HG03095 (cell line): ENCODE data around the gene KRT34.
"Not testable (repeated sequence)": the region's sequence is repeated elsewhere in the genome, so short reads cannot be mapped to it uniquely, and the experiment has no call there.

Experiments used
- ATAC-seq: cut with Tn5 transposase; IDR thresholded peaks from one replicate; pipeline ENCODE4 v1.9.1; 2021; ENCODE audit warnings: moderate library complexity; ENCODE audit not compliant: unreplicated experiment

Gene KRT34

GRCh38 chr17:41367426-41368075 is 14.6 kb downstream of the KRT34 start:
- no peak for ATAC-seq

DNA sequence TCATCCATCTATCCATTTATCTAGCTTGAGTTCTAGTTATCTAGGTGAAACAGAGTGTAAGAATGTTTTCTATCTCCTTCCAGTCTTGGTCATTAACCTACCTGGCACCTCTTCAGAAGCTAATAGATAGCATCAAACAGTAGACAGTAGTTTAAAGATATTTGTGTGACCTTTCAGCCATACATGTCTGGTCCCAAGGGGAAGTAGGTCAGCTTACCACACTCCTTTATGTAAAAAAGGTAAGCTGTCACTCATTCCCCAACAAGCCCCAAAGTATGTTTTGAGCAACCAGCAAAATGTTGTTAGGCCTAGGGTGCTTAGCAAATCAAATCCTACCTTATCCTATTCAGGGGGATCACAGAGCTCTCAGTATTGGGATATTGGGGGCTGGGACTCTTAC is 16.0 kb downstream of the KRT34 start:
- ATAC-seq: no peak

DNA sequence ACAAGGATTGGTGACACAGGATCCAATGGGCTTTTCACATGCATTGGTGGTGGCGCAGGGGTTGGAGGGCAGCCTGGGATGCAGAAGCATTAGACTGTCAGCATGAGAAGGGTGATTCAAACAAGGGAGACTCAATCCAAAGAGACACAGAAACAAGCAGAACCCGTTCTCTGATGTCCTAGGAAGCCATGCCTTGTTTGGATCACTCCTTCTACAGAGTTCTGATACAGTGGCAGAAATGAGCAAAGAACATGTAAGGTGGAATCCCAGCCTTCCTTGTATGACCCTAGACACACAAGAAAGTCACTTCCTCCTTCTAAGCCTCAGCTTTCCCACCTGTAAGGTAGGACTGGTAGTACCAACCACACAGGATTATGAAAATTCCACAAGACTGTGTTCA is 18.2 kb downstream of the KRT34 start:
- ATAC-seq: no peak

- ATAC-seq: no peak
Measured at GRCh38 chr17:41360296-41360995, 21.7 kb downstream of the KRT34 start.

GRCh38 chr17:41354536-41354935 is 27.6 kb downstream of the KRT34 start:
- no peak for ATAC-seq

DNA sequence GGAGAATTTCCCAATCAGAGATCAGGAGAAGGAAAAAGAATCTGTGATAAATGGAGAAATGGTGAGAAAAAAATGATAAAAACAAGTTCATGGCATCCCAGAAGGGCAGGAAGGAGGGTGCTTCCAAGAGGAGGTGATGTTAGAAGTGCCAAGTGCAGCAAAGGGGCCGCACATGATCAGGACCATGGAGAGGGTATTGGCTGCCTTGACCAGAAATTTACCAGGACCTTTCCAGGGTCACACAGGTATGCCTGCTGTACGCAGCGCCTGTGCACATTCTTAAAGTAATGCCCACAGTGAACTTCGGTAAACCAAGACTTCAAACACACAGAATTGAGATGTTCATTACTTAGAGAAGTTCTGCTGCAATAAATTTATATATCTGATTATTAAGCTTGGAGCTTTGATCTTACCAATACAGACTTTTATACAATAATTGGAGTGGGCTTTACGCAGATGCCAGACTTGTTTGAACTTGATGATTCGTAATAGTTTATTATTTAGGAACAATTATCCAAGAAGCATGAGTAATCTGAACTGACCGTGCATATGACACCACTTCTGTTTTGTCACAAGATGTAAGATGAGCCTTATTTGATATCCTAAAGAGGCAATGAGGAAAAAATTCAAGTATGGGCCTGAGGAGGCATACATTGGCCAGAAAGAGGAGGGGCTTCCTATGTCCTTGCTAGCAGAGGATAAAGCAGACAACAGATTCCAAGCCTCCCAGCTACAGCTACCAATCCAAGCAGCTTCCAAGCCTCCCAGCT is 29.3 kb downstream of the KRT34 start:
- no peak for ATAC-seq

DNA sequence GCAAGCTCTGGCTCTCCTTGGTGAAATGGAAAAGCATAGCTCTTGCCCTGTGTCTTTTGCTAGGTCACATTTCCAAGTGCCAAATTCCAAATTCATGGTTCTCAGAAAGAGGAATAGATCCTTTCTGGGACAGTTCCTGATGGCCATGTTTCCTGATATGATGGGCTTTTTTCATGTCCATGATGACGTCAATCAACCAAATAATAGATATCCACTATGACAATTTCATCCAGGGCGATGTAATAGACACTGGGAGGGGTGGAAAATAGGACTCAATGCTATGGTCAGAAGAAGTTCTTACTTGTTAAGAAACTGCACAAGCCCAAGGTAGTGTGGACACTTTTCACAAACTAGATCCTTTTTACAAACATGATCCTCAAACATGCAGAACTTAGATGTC is 30.9 kb downstream of the KRT34 start:
- no peak for ATAC-seq

DNA sequence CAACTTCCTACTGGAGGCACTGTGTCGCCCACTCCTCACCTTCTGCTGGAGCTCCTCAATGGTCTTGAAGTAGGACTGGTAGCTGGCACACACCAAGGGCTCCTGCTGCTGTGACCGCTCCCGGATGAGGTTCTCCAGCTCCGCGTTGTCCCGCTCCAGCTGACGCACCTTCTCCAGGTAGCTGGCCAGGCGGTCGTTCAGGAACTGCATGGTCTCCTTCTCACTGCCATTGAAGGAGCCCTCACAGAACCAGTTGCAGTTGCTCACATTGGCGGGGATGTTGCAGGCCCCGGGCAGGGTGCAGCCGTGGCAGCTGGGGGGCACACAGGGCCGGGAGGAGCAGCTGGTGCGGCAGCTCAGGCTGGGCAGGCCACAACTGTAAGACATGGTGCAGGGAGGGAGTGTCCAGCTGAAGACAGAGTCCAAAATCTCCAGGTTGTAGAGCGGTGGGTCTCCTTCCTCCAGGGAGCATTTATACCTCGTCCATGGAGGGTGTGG is 31.7 kb downstream of the KRT34 start, which contains the start of gene KRT33A:
Gene KRT33A (minus strand): TSS at position 448 of the 498 bp plus-strand sequence. CDS start 61 bp downstream, at position 387.
- not testable (repeated sequence) for ATAC-seq

DNA sequence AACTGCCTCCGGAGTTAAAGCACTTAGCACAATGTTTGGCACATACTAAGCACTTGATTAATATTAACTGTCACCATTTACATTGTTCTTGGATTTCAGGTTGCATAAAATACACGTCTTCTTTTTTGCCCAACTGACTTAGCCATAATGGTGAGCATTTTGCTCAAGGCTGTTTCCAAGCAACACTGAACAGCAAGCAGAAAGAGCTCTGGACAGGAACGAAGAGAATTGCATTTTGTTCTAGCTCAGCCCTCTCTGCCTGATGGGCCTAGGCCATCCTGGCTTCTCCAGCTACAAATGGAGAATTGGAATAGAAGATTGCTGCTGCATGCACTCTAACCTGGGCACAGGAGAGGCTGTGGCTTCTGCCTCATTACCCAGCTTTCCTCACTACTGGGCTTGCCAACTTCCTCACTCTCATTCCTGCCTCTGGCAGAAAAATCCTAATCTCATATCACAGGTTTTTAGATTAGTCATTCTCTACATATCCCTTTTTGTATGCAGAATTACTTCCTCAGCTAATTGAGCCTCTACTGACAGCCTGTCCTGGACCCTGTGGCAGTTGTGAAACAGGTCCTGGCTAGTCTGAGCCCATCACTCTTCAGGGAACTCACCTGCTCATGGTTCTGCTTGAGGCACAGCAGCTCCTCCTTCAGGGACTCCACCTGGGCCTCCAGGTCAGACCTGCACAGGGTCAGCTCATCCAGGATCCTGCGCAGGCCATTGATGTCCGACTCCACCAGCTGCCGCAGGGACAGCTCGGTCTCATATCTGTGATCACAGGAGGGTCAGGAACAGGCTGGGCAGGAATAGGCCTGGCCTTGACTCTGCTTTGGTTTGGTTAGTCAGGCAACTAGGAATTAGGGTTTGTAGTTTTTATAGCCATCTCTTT is 34.0 kb downstream of the KRT34 start:
- no peak for ATAC-seq

DNA sequence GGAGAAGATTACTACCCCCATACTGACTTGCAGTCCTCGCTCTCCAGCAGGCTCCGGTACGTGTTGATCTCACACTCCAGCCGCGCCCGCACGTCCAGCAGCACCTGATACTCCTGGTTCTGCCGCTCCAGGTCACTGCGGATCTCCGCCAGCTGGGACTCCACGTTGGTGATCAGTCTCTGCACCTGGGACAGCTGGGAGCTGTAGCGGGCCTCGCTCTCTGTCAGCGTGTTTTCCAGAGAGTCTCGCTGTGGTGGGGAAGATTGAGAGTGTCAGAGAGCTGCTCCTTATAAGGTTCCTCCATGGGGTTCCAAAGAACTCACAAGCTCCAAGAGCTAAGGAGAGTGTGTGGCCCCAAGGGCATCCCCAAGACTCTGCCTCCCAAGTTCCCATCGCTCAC is 35.7 kb downstream of the KRT34 start:
- not testable (repeated sequence) for ATAC-seq

DNA sequence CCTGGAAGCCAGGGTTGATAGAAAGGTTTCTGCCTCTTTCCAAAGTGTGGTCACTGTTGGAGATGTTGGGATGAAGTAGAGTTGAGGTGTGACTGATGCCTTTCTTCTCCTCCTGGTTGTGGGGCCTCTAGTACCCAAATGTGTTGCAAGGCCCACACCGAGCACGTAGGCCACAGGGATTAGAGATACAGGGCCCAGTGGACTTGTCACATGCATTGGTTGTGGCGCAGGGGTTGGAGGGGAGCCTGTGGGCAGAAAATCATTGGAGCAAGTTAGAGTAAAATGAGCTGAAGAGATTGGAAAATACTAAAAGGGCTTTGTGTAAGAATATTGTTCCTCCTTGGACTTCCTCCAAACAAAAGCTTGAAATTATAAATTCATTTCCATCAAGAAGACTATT is 36.1 kb downstream of the KRT34 start:
- no peak for ATAC-seq

DNA sequence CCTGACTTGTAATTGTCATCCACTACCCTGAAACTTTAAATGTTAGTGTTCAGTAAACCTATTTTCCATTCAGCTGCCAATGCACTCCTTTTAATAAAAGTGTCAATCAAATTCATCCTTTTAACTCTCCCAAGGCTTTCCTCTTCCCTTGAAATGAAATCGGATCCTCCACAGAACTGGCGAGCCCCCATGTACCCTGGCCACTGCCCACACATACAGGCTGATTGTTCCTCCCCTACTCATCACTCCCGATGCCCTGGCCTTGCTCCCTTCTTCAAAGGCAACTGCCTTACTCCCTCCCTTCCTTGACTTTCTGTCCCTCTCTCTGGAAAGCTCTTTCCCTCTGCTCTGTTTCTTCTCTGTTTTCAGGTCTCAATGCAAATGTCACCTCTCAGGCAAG is 39.1 kb downstream of the KRT34 start:
- no peak for ATAC-seq

DNA sequence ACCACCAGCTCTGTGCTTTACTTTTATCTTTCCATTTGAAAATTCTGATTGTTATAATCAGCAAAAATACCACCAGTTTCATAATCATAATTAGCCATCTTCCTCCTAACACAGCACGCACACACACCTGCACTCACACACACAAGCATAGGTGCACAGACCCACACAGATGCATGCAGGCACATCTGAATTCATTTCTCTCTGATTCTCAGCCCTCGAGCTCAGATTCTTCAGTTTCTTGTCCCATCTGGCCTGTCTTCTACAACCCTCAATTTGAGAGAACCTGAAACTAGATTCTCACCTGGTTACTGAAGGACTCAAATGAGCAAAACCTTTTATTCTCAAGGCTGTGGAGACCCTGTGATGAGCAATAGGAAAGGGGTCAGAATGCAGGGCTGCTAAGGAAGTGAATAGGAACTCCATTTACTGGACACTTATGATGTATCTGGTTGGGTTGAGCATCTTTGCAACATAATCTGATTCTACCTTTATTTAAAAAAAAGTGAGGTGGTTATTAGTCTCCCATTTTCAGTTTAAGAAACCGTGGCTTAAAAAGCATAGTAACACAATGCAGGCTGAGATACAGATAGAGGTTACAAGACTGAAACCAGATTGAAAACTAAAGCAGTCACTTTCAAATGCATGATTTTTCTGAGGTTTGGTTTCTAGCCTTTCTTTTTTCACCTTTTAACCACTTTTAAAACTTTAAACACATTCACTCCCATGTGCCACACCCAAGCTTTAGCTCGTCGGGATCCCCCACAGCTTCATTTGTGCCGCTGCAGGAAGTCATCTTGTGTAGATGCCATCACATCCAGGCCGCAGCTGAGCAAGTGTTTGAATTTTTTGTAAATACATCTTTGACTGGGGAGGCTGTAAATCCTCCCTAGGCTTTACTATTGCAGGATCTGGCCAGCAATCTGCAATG is 40.9 kb downstream of the KRT34 start:
- no peak for ATAC-seq

DNA sequence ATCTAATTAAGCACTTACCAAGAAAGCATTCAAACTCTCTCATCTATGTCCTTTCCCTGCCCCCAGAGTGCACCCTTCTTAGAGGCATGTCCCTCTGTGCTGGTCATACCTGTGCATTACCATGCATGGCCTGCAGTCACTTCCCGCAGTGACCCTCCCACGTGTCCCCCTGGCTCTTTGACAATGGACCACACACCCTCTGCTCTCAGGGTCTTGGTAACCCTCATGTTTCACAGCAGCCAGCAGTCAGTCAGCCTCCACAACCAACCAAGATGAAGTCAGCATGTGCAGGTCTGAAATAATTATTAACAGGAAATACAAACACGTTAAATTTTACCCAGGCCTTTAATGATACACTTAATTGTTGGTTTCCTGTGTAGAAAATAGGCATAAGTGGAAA is 41.6 kb downstream of the KRT34 start:
- ATAC-seq: no peak

- ATAC-seq: no peak
Measured at GRCh38 chr17:41339571-41340172, 42.4 kb downstream of the KRT34 start.

- no peak for ATAC-seq
Measured at GRCh38 chr17:41338961-41339485, 43.1 kb downstream of the KRT34 start.

- no peak for ATAC-seq
Measured at GRCh38 chr17:41335747-41336146, 46.4 kb downstream of the KRT34 start.

DNA sequence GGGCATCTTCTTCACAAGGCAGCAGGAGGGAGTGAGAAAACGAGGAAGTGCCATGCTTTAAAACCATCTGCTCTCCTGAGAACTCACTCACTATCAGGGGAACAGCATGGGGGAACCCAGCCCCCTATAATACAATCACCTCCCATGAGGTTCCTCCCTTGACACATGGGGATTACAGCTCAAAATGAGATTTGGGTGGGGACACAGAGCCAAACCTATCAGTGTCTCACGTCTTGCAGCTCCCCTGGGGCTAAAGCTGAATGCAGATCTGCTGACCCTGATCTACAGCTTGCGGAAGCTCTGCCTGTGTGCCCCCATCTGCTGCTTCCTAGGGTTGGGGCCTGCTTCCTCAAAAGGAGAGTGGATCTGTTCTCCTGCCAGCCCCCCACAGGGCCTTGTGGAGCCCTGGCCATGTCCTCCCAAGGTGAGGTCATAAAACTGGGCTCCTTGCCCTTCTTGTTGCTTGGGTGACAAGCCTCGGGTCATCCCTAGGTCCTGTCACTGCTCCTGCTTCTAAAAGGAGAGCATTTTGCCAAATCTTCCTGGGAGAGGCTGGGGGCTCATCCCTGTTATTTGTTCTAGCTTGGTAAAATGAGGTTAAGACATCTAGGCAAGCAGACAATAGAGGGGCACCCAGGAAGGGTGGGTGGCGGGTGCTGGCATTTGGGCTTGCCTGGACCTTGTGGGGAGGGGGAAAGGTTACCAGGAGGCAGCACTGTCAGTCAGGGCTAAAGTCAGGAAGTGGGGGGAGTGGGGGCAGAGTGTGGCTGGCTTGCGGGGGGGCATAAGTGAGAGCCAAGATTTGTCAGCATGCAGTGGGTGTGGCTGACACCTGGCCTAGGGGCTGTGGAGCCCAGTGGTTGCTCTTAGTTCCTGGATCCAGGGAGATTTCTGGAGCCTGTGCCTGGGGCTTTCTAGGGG is 47.5 kb downstream of the KRT34 start:
- ATAC-seq: no peak
